Measurements from ENCODE around the gene HACD2. TPM values are rescaled to one million over a fixed set of nuclear protein-coding genes. Genes with fewer than 3 reads are reported as not detected.

Gene HACD2
- total and polyA plus RNA-seq, 2 donors from 2014 or later = 13.1 to 25.4 TPM

GRCh38 chr3:123476967-123477750 lies 107.7 kb downstream of the HACD2 start:
- Histone ChIP-seq H3K4me1 (ENCODE audit: control insufficient read depth in 2 of 3, insufficient read depth in 2 of 3, low read depth in 1 of 3, low read length in 3 of 3) (peaks cover 0 to 3% (median 0%) of the 10 kb centered on the region in 3 donors), H3K27me3 (ENCODE audit: control insufficient read depth, insufficient read depth, low read length) (no peaks in the 10 kb centered on the region), H3K9ac (ENCODE audit: low read length in 3 of 3) (no peak overlapping the region), H3K9me3 (ENCODE audit: control insufficient read depth in 2 of 3, insufficient read depth in 1 of 3, low read length in 3 of 3) (no peaks in the 10 kb centered on the region), H3K27ac (ENCODE audit: low read depth in 2 of 2, low read length in 2 of 2) (no peak overlapping the region), H3K4me3 (ENCODE audit: low read length in 3 of 3) (no peak overlapping the region), H3K36me3 (ENCODE audit: control insufficient read depth in 2 of 3, insufficient read depth in 3 of 3, low read length in 3 of 3) (no peaks in the 10 kb centered on the region)
- TF ChIP-seq CTCF (IDR thresholded peaks at IDR 0.05; ENCODE audit: borderline replicate concordance, extremely low read depth, insufficient read depth) = no peak
- DNase-seq (peak in 1 of 5 donors; percentile 17), FAIRE-seq (no peak)
- intact Hi-C loops (cut with DNase I) = no loop called here

DNA sequence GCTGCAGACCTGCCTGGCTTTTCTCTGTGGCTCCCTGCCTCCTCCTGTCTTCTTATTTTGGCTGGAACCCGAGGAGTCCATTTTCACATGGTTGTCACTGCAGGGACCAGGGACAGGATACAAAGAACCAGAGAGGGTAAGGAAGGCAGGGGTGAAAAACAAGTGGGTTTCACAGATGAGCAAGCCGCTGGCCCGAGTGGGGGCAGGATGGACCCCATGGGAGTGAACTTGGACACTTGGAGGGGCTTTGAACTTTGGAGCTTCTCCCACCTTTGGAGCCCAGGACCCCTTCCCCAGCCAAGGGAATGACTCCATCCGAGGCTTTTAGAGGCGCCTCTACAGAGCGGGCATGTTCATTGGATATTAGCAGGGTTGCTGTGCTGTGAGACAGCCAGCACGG lies 109.1 kb downstream of the HACD2 start:
- peaks cover 0 to 3% (median 0%) of the 10 kb centered on the region in 3 donors for H3K4me1 ChIP-seq (ENCODE audit: control insufficient read depth in 2 of 3, insufficient read depth in 2 of 3, low read depth in 1 of 3, low read length in 3 of 3)
- H3K36me3 ChIP-seq (ENCODE audit: control insufficient read depth in 2 of 3, insufficient read depth in 3 of 3, low read length in 3 of 3) = no peaks in the 10 kb centered on the region
- no peak overlapping the region for H3K27ac ChIP-seq (ENCODE audit: low read depth in 2 of 2, low read length in 2 of 2)
- FAIRE-seq = no peak
- H3K4me3 ChIP-seq (ENCODE audit: low read length in 3 of 3) = no peak overlapping the region
- TF ChIP-seq CTCF (IDR thresholded peaks at IDR 0.05; ENCODE audit: borderline replicate concordance, extremely low read depth, insufficient read depth) = no peak
- intact Hi-C loops (cut with DNase I) = no loop called here
- no peaks in the 10 kb centered on the region for H3K27me3 ChIP-seq (ENCODE audit: control insufficient read depth, insufficient read depth, low read length)
- no peak for DNase-seq
- no peaks in the 10 kb centered on the region for H3K9me3 ChIP-seq (ENCODE audit: control insufficient read depth in 2 of 3, insufficient read depth in 1 of 3, low read length in 3 of 3)
- no peak overlapping the region for H3K9ac ChIP-seq (ENCODE audit: low read length in 3 of 3)

DNA sequence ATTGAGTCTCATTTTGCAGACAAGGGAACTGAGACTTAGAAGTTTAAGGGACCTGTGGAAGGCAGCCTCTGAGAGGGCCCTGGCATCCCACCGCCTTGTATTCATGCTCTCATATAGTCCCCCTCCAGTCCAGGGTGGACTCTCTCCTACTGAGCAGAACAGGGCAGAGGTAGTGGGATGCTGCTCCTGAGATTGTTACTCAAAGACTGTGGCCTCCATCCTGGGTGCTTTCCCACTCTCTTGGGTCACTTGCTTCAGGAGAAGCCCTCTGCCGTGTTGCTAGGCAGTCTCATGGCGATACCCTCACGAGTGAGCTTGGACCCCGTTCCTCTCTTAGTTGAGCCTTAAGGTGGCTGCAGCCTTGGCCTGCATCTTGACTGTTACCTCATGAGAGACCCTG lies 113.7 kb downstream of the HACD2 start:
- FAIRE-seq (no peak), DNase-seq (no peak)
- Histone ChIP-seq H3K9ac (ENCODE audit: low read length in 3 of 3) (no peak overlapping the region), H3K9me3 (ENCODE audit: control insufficient read depth in 2 of 3, insufficient read depth in 1 of 3, low read length in 3 of 3) (no peaks in the 10 kb centered on the region), H3K4me1 (ENCODE audit: control insufficient read depth in 2 of 3, insufficient read depth in 2 of 3, low read depth in 1 of 3, low read length in 3 of 3) (peaks cover 0 to 3% (median 2%) of the 10 kb centered on the region in 3 donors), H3K27me3 (ENCODE audit: control insufficient read depth, insufficient read depth, low read length) (no peaks in the 10 kb centered on the region), H3K27ac (ENCODE audit: low read depth in 2 of 2, low read length in 2 of 2) (no peak overlapping the region), H3K4me3 (ENCODE audit: low read length in 3 of 3) (no peak overlapping the region), H3K36me3 (ENCODE audit: control insufficient read depth in 2 of 3, insufficient read depth in 3 of 3, low read length in 3 of 3) (no peaks in the 10 kb centered on the region)
- intact Hi-C loops (cut with DNase I) = no loop called here
- no peak for TF ChIP-seq CTCF (IDR thresholded peaks at IDR 0.05; ENCODE audit: borderline replicate concordance, extremely low read depth, insufficient read depth)

Measured in kidney (tissue), 14 donors.